Endothelial cell (in vitro differentiated cells): ENCODE data around the gene TUBB2B. TPM values are rescaled to one million over a fixed set of nuclear protein-coding genes. Genes with fewer than 3 reads are reported as not detected.
A peak's percentile ranks its signal among the peaks of the same experiment; 100 is the strongest.

Source experiments
- DNase-seq: peaks from one replicate; pipeline ENCODE4 v3.0.0; 2021; ENCODE audit warnings: low spot score
- H3K27ac Mint-ChIP-seq: one replicate; pipeline ENCODE4 v1.8.0; 2021; ENCODE audit warnings: mixed read lengths, inconsistent platforms; ENCODE audit not compliant: unreplicated experiment
- H3K27me3 Mint-ChIP-seq: one replicate; pipeline ENCODE4 v1.8.0; 2021; ENCODE audit warnings: mild to moderate bottlenecking, moderate library complexity, mixed read lengths, inconsistent platforms; ENCODE audit not compliant: unreplicated experiment
- H3K36me3 Mint-ChIP-seq: one replicate; pipeline ENCODE4 v1.8.0; 2021; ENCODE audit warnings: mild to moderate bottlenecking, low read depth, mixed read lengths, inconsistent platforms; ENCODE audit not compliant: unreplicated experiment
- H3K4me1 Mint-ChIP-seq: one replicate; pipeline ENCODE4 v1.8.0; 2021; ENCODE audit warnings: mild to moderate bottlenecking, mixed read lengths, inconsistent platforms; ENCODE audit not compliant: unreplicated experiment
- H3K4me3 Mint-ChIP-seq: one replicate; pipeline ENCODE4 v1.8.0; 2021; ENCODE audit warnings: mild to moderate bottlenecking, mixed read lengths, inconsistent platforms; ENCODE audit not compliant: unreplicated experiment
- H3K9me3 Mint-ChIP-seq: one replicate; pipeline ENCODE4 v1.8.0; 2021; ENCODE audit warnings: mixed read lengths, inconsistent platforms; ENCODE audit not compliant: unreplicated experiment
- CTCF ChIP-seq: fragments of 200-600 bp; sonication (generic); IDR thresholded peaks from one replicate; pipeline ENCODE4 v1.5.0; 2021; ENCODE audit warnings: antibody characterized with exemption; ENCODE audit not compliant: unreplicated experiment
- total RNA-seq: library from RNA; stranded (reverse); fragmentation: NEBNext Ultra II Directional; extraction: Animal tissue kit (Norgen Biotek cat#: 25700); gene quantifications from one replicate; pipeline ENCODE4 v1.2.1, GENCODE V29; 2021; ENCODE audit not compliant: unreplicated experiment

TUBB2B gene
- total RNA-seq, 1 donor from 2014 or later, result 93.2 TPM

GRCh38 chr6:3210024-3210610, 17.3 kb downstream of the TUBB2B start:
- no peak for TF ChIP-seq CTCF
- H3K27ac Mint-ChIP-seq, result no peak overlapping the region

GRCh38 chr6:3209114-3210023, 18.1 kb downstream of the TUBB2B start:
- no peaks in the 10 kb centered on the region for H3K9me3 Mint-ChIP-seq
- H3K36me3 Mint-ChIP-seq, result no peaks in the 10 kb centered on the region
- TF ChIP-seq CTCF, result no peak
- H3K27ac Mint-ChIP-seq, result no peak overlapping the region
- no peak for DNase-seq
- H3K4me3 Mint-ChIP-seq, result no peak overlapping the region
- H3K27me3 Mint-ChIP-seq, result peaks cover 6% of the 10 kb centered on the region
- H3K4me1 Mint-ChIP-seq, result peaks cover 10% of the 10 kb centered on the region

More at GRCh38 chr6:3210024-3210610, 17.3 kb downstream of the TUBB2B start:
- no peaks in the 10 kb centered on the region for H3K9me3 Mint-ChIP-seq
- peaks cover 6% of the 10 kb centered on the region for H3K27me3 Mint-ChIP-seq
- DNase-seq, result no peak
- no peaks in the 10 kb centered on the region for H3K36me3 Mint-ChIP-seq
- no peak overlapping the region for H3K4me3 Mint-ChIP-seq
- peaks cover 12% of the 10 kb centered on the region for H3K4me1 Mint-ChIP-seq

- peaks cover 6% of the 10 kb centered on the region for H3K27me3 Mint-ChIP-seq
- DNase-seq, result no peak
- no peak overlapping the region for H3K4me3 Mint-ChIP-seq
- TF ChIP-seq CTCF, result no peak
- H3K36me3 Mint-ChIP-seq, result no peaks in the 10 kb centered on the region
- peaks cover 10% of the 10 kb centered on the region for H3K4me1 Mint-ChIP-seq
- peak overlapping the region; percentile 5 for H3K27ac Mint-ChIP-seq
- no peaks in the 10 kb centered on the region for H3K9me3 Mint-ChIP-seq
These were observed 18.7 kb downstream of the TUBB2B start for GRCh38 chr6:3208775-3209113.

- Mint-ChIP-seq H3K4me3 (no peak overlapping the region), H3K4me1 (peaks cover 10% of the 10 kb centered on the region), H3K27me3 (peaks cover 6% of the 10 kb centered on the region), H3K36me3 (no peaks in the 10 kb centered on the region), H3K9me3 (no peaks in the 10 kb centered on the region), H3K27ac (peak overlapping the region; percentile 5)
- no peak for TF ChIP-seq CTCF
- no peak for DNase-seq
These were observed 19.2 kb downstream of the TUBB2B start for GRCh38 chr6:3208098-3208774.
